Keratinocyte (primary cell): Measurements from ENCODE around the gene FOXP4. TPM values are rescaled to one million over a fixed set of nuclear protein-coding genes. Genes with fewer than 3 reads are reported as not detected.

Experiments
- DNase-seq: peaks from one replicate; pipeline ENCODE4 v3.0.0-alpha.2; 2011; ENCODE audit warnings: low read depth, missing footprints, low spot score
- FAIRE-seq: peaks from 2 replicates; lab custom pipeline; 2011; peaks lifted over from hg19 to GRCh38; lab: Jason Lieb, UNC
- H2AFZ ChIP-seq: 2 replicates; pipeline ENCODE4 v1.6.0; 2012; ENCODE audit warnings: low read length, control low read depth, inconsistent platforms; ENCODE audit not compliant: control insufficient read depth
- H3K27ac ChIP-seq: 2 replicates; pipeline ENCODE4 v1.5.1; 2011; ENCODE audit warnings: low read length; ENCODE audit not compliant: control insufficient read depth, insufficient read depth
- H3K27me3 ChIP-seq: 3 replicates; pipeline ENCODE4 v1.6.0; 2011; ENCODE audit warnings: low read length; ENCODE audit not compliant: control insufficient read depth, insufficient read depth; ENCODE audit errors: extremely low read depth
- H3K36me3 ChIP-seq, 2 experiments: 2 replicates in 1 of 2; 3 replicates in 1 of 2; pipeline ENCODE4 v1.5.1; 2011; ENCODE audit warnings: low read length in 2 of 2, mild to moderate bottlenecking in 1 of 2; ENCODE audit not compliant: control insufficient read depth in 2 of 2, insufficient read depth in 2 of 2; ENCODE audit errors: extremely low read depth in 1 of 2
- H3K4me1 ChIP-seq: 3 replicates; pipeline ENCODE4 v1.5.1; 2011; ENCODE audit warnings: low read length; ENCODE audit not compliant: control insufficient read depth, insufficient read depth; ENCODE audit errors: extremely low read depth
- H3K4me2 ChIP-seq: 3 replicates; pipeline ENCODE4 v1.6.0; 2011; ENCODE audit warnings: low read depth, low read length; ENCODE audit not compliant: control insufficient read depth, insufficient read depth; ENCODE audit errors: extremely low read depth
- H3K4me3 ChIP-seq, 3 experiments: fragments of 200-600 bp in 1 of 3; sonication (generic) in 1 of 3; 2 replicates in 2 of 3; 3 replicates in 1 of 3; pipeline ENCODE4 v1.5.1; 2011 to 2016; ENCODE audit warnings: low read length in 3 of 3, mild to moderate bottlenecking in 3 of 3, control low read depth in 2 of 3, inconsistent platforms in 1 of 3, low read depth in 1 of 3, mixed read lengths in 1 of 3, mixed run types in 1 of 3, moderate library complexity in 1 of 3; ENCODE audit not compliant: control insufficient read depth in 2 of 3, insufficient read depth in 2 of 3; ENCODE audit errors: extremely low read depth in 1 of 3
- H3K79me2 ChIP-seq: 2 replicates; pipeline ENCODE4 v1.6.0; 2012; ENCODE audit warnings: low read length; ENCODE audit not compliant: control insufficient read depth, insufficient read depth
- H3K9ac ChIP-seq: 3 replicates; pipeline ENCODE4 v1.6.0; 2011; ENCODE audit warnings: low read length; ENCODE audit not compliant: control insufficient read depth, insufficient read depth; ENCODE audit errors: extremely low read depth
- H3K9me1 ChIP-seq: 3 replicates; pipeline ENCODE4 v1.6.0; 2011; ENCODE audit warnings: low read length; ENCODE audit not compliant: control insufficient read depth, insufficient read depth; ENCODE audit errors: extremely low read depth
- H3K9me3 ChIP-seq: 2 replicates; pipeline ENCODE4 v1.5.1; 2012; ENCODE audit warnings: low read depth, low read length; ENCODE audit not compliant: control insufficient read depth
- H4K20me1 ChIP-seq: 3 replicates; pipeline ENCODE4 v1.6.0; 2011; ENCODE audit warnings: low read length; ENCODE audit not compliant: control insufficient read depth, insufficient read depth; ENCODE audit errors: extremely low read depth
- CTCF ChIP-seq, 3 experiments: IDR thresholded peaks in 1 of 3; conservative IDR thresholded peaks in 1 of 3; optimal IDR thresholded peaks in 1 of 3; 2 replicates in 2 of 3; 3 replicates in 1 of 3; pipeline versions ENCODE3 to v1.5.1; 2011; ENCODE audit warnings: low read length in 3 of 3, mild to moderate bottlenecking in 3 of 3, moderate library complexity in 2 of 3, control low read depth in 1 of 3, inconsistent platforms in 1 of 3; ENCODE audit not compliant: insufficient read depth in 2 of 3; ENCODE audit errors: extremely low read depth in 1 of 3
- EZH2 ChIP-seq: IDR thresholded peaks from one replicate; pipeline ENCODE4 v1.6.1; 2012; ENCODE audit warnings: inconsistent platforms, mild to moderate bottlenecking, low read length, moderate library complexity
- dilution Hi-C: fragments of 300-500 bp; cut with MboI; formaldehyde crosslinking; loops from one replicate; pipeline ENCODE4 v1.7.0; 2020; ENCODE audit warnings: low sequenced_read_pairs; ENCODE audit not compliant: extremely low pct_ligation_motif_present
- polyA plus RNA-seq, 5 experiments: library from polyadenylated mRNA; depleted of rRNA in 3 of 5; stranded (reverse) in 3 of 5; stranded (forward) in 1 of 5; unstranded in 1 of 5; fragments of >200 nt; gene quantifications; 1 replicate in 1 of 5; 2 replicates in 3 of 5; 3 replicates in 1 of 5; pipeline versions ENCODE4 v1.2.1 to v1.2.3, GENCODE V29; 2011 to 2012; ENCODE audit warnings: missing spikeins in 2 of 5, low read depth in 1 of 5, low replicate concordance in 1 of 5

Gene FOXP4
- polyA plus RNA-seq, 1 donor (not counting 4 experiments of a cell fraction or from before 2014, with no cell fraction given) = 1.1 TPM

- no peaks in the 10 kb centered on the region for H4K20me1 ChIP-seq
- DNase-seq = peak; percentile 15
- H3K4me2 ChIP-seq = no peak overlapping the region
- no peaks in the 10 kb centered on the region for H3K27me3 ChIP-seq
- H3K4me3 ChIP-seq = no peak overlapping the region
- H3K4me1 ChIP-seq = peaks cover 24% of the 10 kb centered on the region
- H3K9me1 ChIP-seq = no peaks in the 10 kb centered on the region
- no peak overlapping the region for H3K27ac ChIP-seq
- TF ChIP-seq EZH2 = no peak
- TF ChIP-seq CTCF (optimal IDR thresholded peaks at IDR 0.05 in 1 of 3, IDR thresholded peaks at IDR 0.05 in 1 of 3, conservative IDR thresholded peaks at IDR 0.05 in 1 of 3; ENCODE audit: extremely low read depth in 1 of 3, insufficient read depth in 2 of 3, low read length in 3 of 3) = no peak
- H3K9ac ChIP-seq = no peak overlapping the region
- H3K36me3 ChIP-seq = no peaks in the 10 kb centered on the region
- dilution Hi-C loops = no loop called here
- H2AFZ ChIP-seq = no peak overlapping the region
- H3K9me3 ChIP-seq = no peaks in the 10 kb centered on the region
- FAIRE-seq = no peak
- no peaks in the 10 kb centered on the region for H3K79me2 ChIP-seq
These were observed 10.4 kb upstream of the FOXP4 start for GRCh38 chr6:41535766-41536165.

DNA sequence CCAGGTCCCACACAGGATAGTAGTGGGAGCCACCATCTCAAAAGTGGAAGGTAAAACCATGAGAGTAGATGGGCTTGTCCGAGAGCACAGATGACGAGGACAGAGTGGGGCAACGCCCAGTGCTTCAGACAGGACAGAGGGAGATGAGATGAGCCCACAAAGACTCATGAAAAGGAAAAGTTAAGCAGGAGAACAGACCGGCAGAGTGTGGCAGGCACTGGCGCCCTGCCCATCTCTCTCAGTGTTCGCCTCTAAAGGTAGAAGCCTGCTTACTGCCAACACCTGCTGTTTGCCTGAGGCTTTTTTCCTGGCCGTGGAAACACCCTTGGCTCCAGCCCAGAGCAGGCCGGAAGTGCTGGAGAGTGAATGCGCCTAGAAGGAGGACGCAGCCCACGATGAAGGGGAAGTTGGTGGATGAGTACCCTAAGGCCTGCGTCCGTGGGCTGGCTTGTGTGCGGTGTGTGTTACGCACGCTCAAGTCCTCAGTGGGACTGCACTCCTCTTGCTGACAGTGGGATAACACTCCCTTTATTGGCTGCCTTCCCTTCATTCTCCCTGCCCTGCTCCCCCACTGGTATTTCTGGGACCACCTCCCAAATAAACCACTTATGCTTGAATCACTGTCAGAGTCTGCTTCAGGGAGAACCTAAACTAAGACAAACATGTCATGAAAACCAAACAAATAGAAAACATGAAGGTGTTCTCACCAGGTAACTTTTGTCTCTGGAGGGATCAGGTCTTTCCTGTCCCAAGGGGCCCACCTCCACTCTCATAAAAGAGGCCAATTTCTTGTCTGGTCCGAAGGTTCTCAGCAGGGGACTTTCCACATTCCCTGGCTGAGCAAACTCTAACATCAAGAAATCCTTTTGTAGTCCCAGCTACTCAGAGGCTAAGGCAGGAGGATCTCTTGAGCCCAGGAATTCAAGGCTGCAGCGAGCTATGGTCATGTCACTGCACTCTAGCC lies 9.1 kb upstream of the FOXP4 start:
- no peaks in the 10 kb centered on the region for H3K9me1 ChIP-seq
- H3K27ac ChIP-seq = no peak overlapping the region
- no peak for TF ChIP-seq EZH2
- no peak for TF ChIP-seq CTCF (optimal IDR thresholded peaks at IDR 0.05 in 1 of 3, IDR thresholded peaks at IDR 0.05 in 1 of 3, conservative IDR thresholded peaks at IDR 0.05 in 1 of 3; ENCODE audit: extremely low read depth in 1 of 3, insufficient read depth in 2 of 3, low read length in 3 of 3)
- no peaks in the 10 kb centered on the region for H3K79me2 ChIP-seq
- H3K36me3 ChIP-seq = no peaks in the 10 kb centered on the region
- dilution Hi-C loops = no loop called here
- no peaks in the 10 kb centered on the region for H3K27me3 ChIP-seq
- no peak for FAIRE-seq
- H3K4me1 ChIP-seq = peaks cover 24% of the 10 kb centered on the region
- no peak overlapping the region for H3K9ac ChIP-seq
- no peak overlapping the region for H3K4me3 ChIP-seq
- peak overlapping the region; percentile 59 for H3K4me2 ChIP-seq
- no peak overlapping the region for H2AFZ ChIP-seq
- no peaks in the 10 kb centered on the region for H4K20me1 ChIP-seq
- peak; percentile 75 for DNase-seq
- H3K9me3 ChIP-seq = no peaks in the 10 kb centered on the region
